ENCODE results near the gene UROD.
A peak's percentile ranks its signal among the peaks of the same experiment; 100 is the strongest.

Gene UROD

GRCh38 chr1:45007311-45007710 lies 4.7 kb upstream of the UROD start:
- CTCF ChIA-PET: interaction anchor here (1.0 kb wide), 1 partner anchor 172 kb away, joined by 3 read pairs; no protein-coding TSS in a partner anchor
- no peak overlapping the region for H3K4me3 ChIP-seq (ENCODE audit: low read depth, low read length)
- DNase-seq (ENCODE audit: low read depth, low spot score): no peak

GRCh38 chr1:45008076-45008475 lies 4.0 kb upstream of the UROD start:
- ChIA-PET POLR2A (no interaction called here), CTCF (interaction anchor here (1.0 to 7.0 kb wide), 2 partner anchors 173 to 174 kb away, joined by 3 to 92 read pairs; no protein-coding TSS in a partner anchor)
- no peak for DNase-seq (ENCODE audit: low read depth, low spot score)
- no peak for TF ChIP-seq CTCF (IDR thresholded peaks at IDR 0.05; ENCODE audit: insufficient read depth, low read length, missing control alignments)
- no peak overlapping the region for H3K4me3 ChIP-seq (ENCODE audit: low read depth, low read length)

More at GRCh38 chr1:45007311-45007710, 4.7 kb upstream of the UROD start:
- TF ChIP-seq CTCF (IDR thresholded peaks at IDR 0.05; ENCODE audit: insufficient read depth, low read length, missing control alignments): no peak
- POLR2A ChIA-PET: no interaction called here

- ChIA-PET CTCF (interaction anchor here (7.0 to 10.6 kb wide), 2 partner anchors 174 to 484 kb away, joined by 92 to 184 read pairs; partner anchors contain the start of gene TESK2), POLR2A (no interaction called here)
- no peak for TF ChIP-seq CTCF (IDR thresholded peaks at IDR 0.05; ENCODE audit: insufficient read depth, low read length, missing control alignments)
- no peak for DNase-seq (ENCODE audit: low read depth, low spot score)
- no peak overlapping the region for H3K4me3 ChIP-seq (ENCODE audit: low read depth, low read length)
Measured at GRCh38 chr1:45008516-45008915, 3.5 kb upstream of the UROD start.

- H3K4me3 ChIP-seq (ENCODE audit: low read depth, low read length): peak overlapping the region; percentile 84; the same call in 1 of the 2 replicates
- no peak for TF ChIP-seq CTCF (IDR thresholded peaks at IDR 0.05; ENCODE audit: insufficient read depth, low read length, missing control alignments)
- DNase-seq (ENCODE audit: low read depth, low spot score): no peak
- ChIA-PET CTCF (interaction anchor here (0.6 to 12.9 kb wide), 6 partner anchors 11 to 483 kb away, joined by 3 to 950 read pairs (median 62); partner anchors contain the start of gene TESK2), POLR2A (interaction anchor here (3.8 kb wide), 1 partner anchor 294 kb away, joined by 20 read pairs; no protein-coding TSS in a partner anchor)
Measured at GRCh38 chr1:45009296-45009865, 2.7 kb upstream of the UROD start.

- no peak for TF ChIP-seq CTCF (IDR thresholded peaks at IDR 0.05; ENCODE audit: insufficient read depth, low read length, missing control alignments)
- POLR2A ChIA-PET: interaction anchor here (0.5 to 3.8 kb wide), 14 partner anchors 22 to 512 kb away, joined by 3 to 24 read pairs (median 4); partner anchors contain the start of genes EIF2B3, MUTYH, PLK3 and PRDX1
- no peak for DNase-seq (ENCODE audit: low read depth, low spot score)
- peak overlapping the region; percentile 84 for H3K4me3 ChIP-seq (ENCODE audit: low read depth, low read length)
- CTCF ChIA-PET: interaction anchor here (0.6 to 12.9 kb wide), 15 partner anchors 9 to 482 kb away, joined by 3 to 950 read pairs (median 4); partner anchors contain the start of genes BTBD19, MUTYH, PLK3 and TESK2
Measured at GRCh38 chr1:45009956-45010854, 1.8 kb upstream of the UROD start.

Data from AG04449 (cell line).